Peyer's patch (tissue), 4 donors: Measurements from ENCODE around the gene PCDHA4. TPM values are rescaled to one million over a fixed set of nuclear protein-coding genes. Genes with fewer than 3 reads are reported as not detected.
A peak's percentile ranks its signal among the peaks of the same experiment; 100 is the strongest.
"Not testable (repeated sequence)": the region's sequence is repeated elsewhere in the genome, so short reads cannot be mapped to it uniquely, and the experiment has no call there.

Source experiments
- DNase-seq, 3 donors: peaks; one replicate each; pipeline ENCODE4 v3.0.0-alpha.2; 2017 to 2019
- H3K27ac ChIP-seq, 4 donors: fragments of 200-600 bp; sonication (generic); one replicate each; pipeline ENCODE4 v1.5.1; 2016 to 2019
- H3K27me3 ChIP-seq, 2 donors: fragments of 200-600 bp; sonication (generic); one replicate each; pipeline ENCODE4 v1.5.1; 2019
- H3K36me3 ChIP-seq, 3 donors: fragments of 200-600 bp; sonication (generic); one replicate each; pipeline ENCODE4 v1.5.1; 2016 to 2019
- H3K4me1 ChIP-seq, 4 donors: fragments of 200-600 bp; sonication (generic); one replicate each; pipeline ENCODE4 v1.5.1; 2016 to 2019
- H3K4me3 ChIP-seq, 4 donors: fragments of 200-600 bp; sonication (generic); 1 replicate in 3 of 4; 2 replicates in 1 of 4; pipeline ENCODE4 v1.5.1; 2016 to 2019; ENCODE audit warnings: mild to moderate bottlenecking in 1 of 4
- H3K9me3 ChIP-seq, 4 donors: fragments of 200-600 bp; sonication (generic); one replicate each; pipeline ENCODE4 v1.5.1; 2016 to 2019; ENCODE audit warnings: mild to moderate bottlenecking in 1 of 4
- CTCF ChIP-seq, 6 experiments: fragments of 450-650 bp in 4 of 6; fragments of 200-600 bp in 2 of 6; sonication (generic) in 1 of 6; IDR thresholded peaks; one replicate each; pipeline ENCODE4 v1.5.1; 2017 to 2019; ENCODE audit warnings: antibody characterized with exemption in 6 of 6, mild to moderate bottlenecking in 3 of 6, moderate library complexity in 1 of 6
- POLR2A ChIP-seq, 2 donors: fragments of 450-650 bp; IDR thresholded peaks; one replicate each; pipeline ENCODE4 v1.5.1; 2017; ENCODE audit warnings: antibody characterized with exemption in 2 of 2, mild to moderate bottlenecking in 2 of 2, moderate library complexity in 2 of 2
- total RNA-seq, 4 donors: library from RNA; depleted of rRNA; stranded (reverse); fragments of >200 nt; gene quantifications; one replicate each; pipeline ENCODE4 v1.1.0, GENCODE V29; 2016

The PCDHA4 gene
- total RNA-seq, 4 donors from 2014 or later: 0.54 to 2.6 TPM; not detected in 2

- no peak overlapping the region for H3K27ac ChIP-seq
- H3K4me3 ChIP-seq: no peak overlapping the region
- no peaks in the 10 kb centered on the region for H3K36me3 ChIP-seq
- no peak for TF ChIP-seq CTCF (IDR thresholded peaks at IDR 0.05)
- no peak for TF ChIP-seq POLR2A (IDR thresholded peaks at IDR 0.05)
- peaks cover 0 to 22% (median 0%) of the 10 kb centered on the region in 4 donors for H3K9me3 ChIP-seq
- no peaks in the 10 kb centered on the region for H3K4me1 ChIP-seq
- H3K27me3 ChIP-seq: no peaks in the 10 kb centered on the region
- DNase-seq: no peak
These were observed 16.6 kb downstream of the PCDHA4 start for GRCh38 chr5:140823475-140823874.

GRCh38 chr5:140827704-140828361 is 21.0 kb downstream of the PCDHA4 start, which contains the start of gene PCDHA6:
PCDHA6 (plus strand) TSS chr5:140827960; CDS start chr5:140828092, 132 bp downstream.
- H3K27me3 ChIP-seq: no peaks in the 10 kb centered on the region
- DNase-seq: no peak
- H3K4me3 ChIP-seq: no peak within 1 kb of the TSS
- TF ChIP-seq CTCF (IDR thresholded peaks at IDR 0.05) (no peak), POLR2A (IDR thresholded peaks at IDR 0.05) (no peak)
- H3K27ac ChIP-seq: no peak within 1 kb of the TSS
- H3K4me1 ChIP-seq: no peaks in the 10 kb centered on the region
- no peaks in the 10 kb centered on the region for H3K36me3 ChIP-seq
- H3K9me3 ChIP-seq: peaks cover 0 to 34% (median 5%) of the 10 kb centered on the region in 4 donors

GRCh38 chr5:140828362-140828737 is 21.5 kb downstream of the PCDHA4 start:
- H3K36me3 ChIP-seq: no peaks in the 10 kb centered on the region
- peaks cover 0 to 29% (median 5%) of the 10 kb centered on the region in 4 donors for H3K9me3 ChIP-seq
- H3K27me3 ChIP-seq: no peaks in the 10 kb centered on the region
- DNase-seq: no peak
- no peaks in the 10 kb centered on the region for H3K4me1 ChIP-seq
- TF ChIP-seq POLR2A (IDR thresholded peaks at IDR 0.05): no peak
- no peak for TF ChIP-seq CTCF (IDR thresholded peaks at IDR 0.05)
- no peak overlapping the region for H3K4me3 ChIP-seq
- no peak overlapping the region for H3K27ac ChIP-seq

- not testable (repeated sequence) for H3K4me1 ChIP-seq, H3K27ac ChIP-seq, H3K27me3 ChIP-seq, H3K4me3 ChIP-seq, DNase-seq, H3K36me3 ChIP-seq
- peaks cover 0 to 31% (median 8%) of the 10 kb centered on the region in 4 donors for H3K9me3 ChIP-seq
These were observed 22.9 kb downstream of the PCDHA4 start for GRCh38 chr5:140829511-140830501.

GRCh38 chr5:140833993-140834392 is 27.1 kb downstream of the PCDHA4 start, which contains the start of gene PCDHA7:
PCDHA7 (plus strand) TSS chr5:140834269; CDS start chr5:140834384, 115 bp downstream.
- Histone ChIP-seq H3K27me3 (no peaks in the 10 kb centered on the region), H3K9me3 (peaks cover 0 to 34% (median 12%) of the 10 kb centered on the region in 4 donors), H3K4me1 (no peaks in the 10 kb centered on the region), H3K27ac (no peak within 1 kb of the TSS), H3K4me3 (peak within 1 kb of the TSS in 2 of 4 donors; percentile 6 to 23), H3K36me3 (no peaks in the 10 kb centered on the region)
- DNase-seq: no peak
- no peak for TF ChIP-seq CTCF (IDR thresholded peaks at IDR 0.05)
- no peak for TF ChIP-seq POLR2A (IDR thresholded peaks at IDR 0.05)

GRCh38 chr5:140834439-140835008 is 27.7 kb downstream of the PCDHA4 start:
- H3K27ac ChIP-seq, DNase-seq, H3K4me1 ChIP-seq, H3K27me3 ChIP-seq, H3K36me3 ChIP-seq: not testable (repeated sequence)
- Histone ChIP-seq H3K9me3 (peaks cover 0 to 31% (median 9%) of the 10 kb centered on the region in 4 donors), H3K4me3 (peak overlapping the region in 2 of 4 donors; percentile 6 to 23)
